ENCODE measurements around the gene KCTD19. TPM values are rescaled to one million over a fixed set of nuclear protein-coding genes. Genes with fewer than 3 reads are reported as not detected.
A peak's percentile ranks its signal among the peaks of the same experiment; 100 is the strongest.

Gene KCTD19
- total and polyA plus RNA-seq, 10 donors = 0.16 to 0.73 (median 0.41) TPM; not detected in 2

GRCh38 chr16:67252609-67253497 lies 73.7 kb downstream of the KCTD19 start:
- Histone ChIP-seq H3K36me3 (peaks cover 0 to 11% (median 0%) of the 10 kb centered on the region in 6 donors), H3K4me1 (peaks cover 4 to 68% (median 30%) of the 10 kb centered on the region in 6 donors), H3K4me3 (no peak overlapping the region), H3K27me3 (replicated peaks in 1 of 7) (peaks cover 0 to 35% (median 7%) of the 10 kb centered on the region in 7 donors), H3K9me3 (no peaks in the 10 kb centered on the region), H3K27ac (peak overlapping the region in 1 of 8 donors; percentile 7)
- WGBS, 5 donors = 80 to 93% (median 88%) methylated on average over 4 of the region's 4 CpGs
- DNase-seq = peak; percentile 65
- intact Hi-C loops (cut with DNase I; ENCODE audit: low total_unique reads) = no loop called here
- TF ChIP-seq POLR2AphosphoS5 (IDR thresholded peaks at IDR 0.05) (no peak), POLR2A (IDR thresholded peaks at IDR 0.05) (no peak)
- TF ChIP-seq, protein P1, sequence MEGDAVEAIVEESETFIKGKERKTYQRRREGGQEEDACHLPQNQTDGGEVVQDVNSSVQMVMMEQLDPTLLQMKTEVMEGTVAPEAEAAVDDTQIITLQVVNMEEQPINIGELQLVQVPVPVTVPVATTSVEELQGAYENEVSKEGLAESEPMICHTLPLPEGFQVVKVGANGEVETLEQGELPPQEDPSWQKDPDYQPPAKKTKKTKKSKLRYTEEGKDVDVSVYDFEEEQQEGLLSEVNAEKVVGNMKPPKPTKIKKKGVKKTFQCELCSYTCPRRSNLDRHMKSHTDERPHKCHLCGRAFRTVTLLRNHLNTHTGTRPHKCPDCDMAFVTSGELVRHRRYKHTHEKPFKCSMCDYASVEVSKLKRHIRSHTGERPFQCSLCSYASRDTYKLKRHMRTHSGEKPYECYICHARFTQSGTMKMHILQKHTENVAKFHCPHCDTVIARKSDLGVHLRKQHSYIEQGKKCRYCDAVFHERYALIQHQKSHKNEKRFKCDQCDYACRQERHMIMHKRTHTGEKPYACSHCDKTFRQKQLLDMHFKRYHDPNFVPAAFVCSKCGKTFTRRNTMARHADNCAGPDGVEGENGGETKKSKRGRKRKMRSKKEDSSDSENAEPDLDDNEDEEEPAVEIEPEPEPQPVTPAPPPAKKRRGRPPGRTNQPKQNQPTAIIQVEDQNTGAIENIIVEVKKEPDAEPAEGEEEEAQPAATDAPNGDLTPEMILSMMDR (IDR thresholded peaks at IDR 0.05 in 8 of 11, conservative IDR thresholded peaks at IDR 0.05 in 3 of 11) = no peak

GRCh38 chr16:67250045-67250327 lies 76.6 kb downstream of the KCTD19 start:
- Histone ChIP-seq H3K4me3 (peak overlapping the region in 6 of 8 donors; percentile 45 to 95 (median 92)), H3K9me3 (no peaks in the 10 kb centered on the region), H3K36me3 (peaks cover 0 to 5% (median 0%) of the 10 kb centered on the region in 6 donors), H3K4me1 (peaks cover 17 to 67% (median 44%) of the 10 kb centered on the region in 6 donors), H3K27ac (peak overlapping the region in 5 of 8 donors; percentile 92 to 96 (median 92)), H3K27me3 (replicated peaks in 1 of 7) (peaks cover 0 to 30% (median 7%) of the 10 kb centered on the region in 7 donors)
- TF ChIP-seq POLR2A (IDR thresholded peaks at IDR 0.05) = no peak
- peak; percentile 41 for DNase-seq
- WGBS, 5 donors = 71 to 89% (median 78%) methylated on average over 4 of the region's 4 CpGs
- intact Hi-C loops (cut with DNase I; ENCODE audit: low total_unique reads) = no loop called here

- TF ChIP-seq POLR2A (IDR thresholded peaks at IDR 0.05) (no peak), POLR2AphosphoS5 (IDR thresholded peaks at IDR 0.05) (no peak)
- TF ChIP-seq, protein P1 (IDR thresholded peaks at IDR 0.05 in 8 of 11, conservative IDR thresholded peaks at IDR 0.05 in 3 of 11) = no peak
- Histone ChIP-seq H3K27ac (peak overlapping the region in 5 of 8 donors; percentile 92 to 96 (median 92)), H3K4me1 (peaks cover 23 to 73% (median 47%) of the 10 kb centered on the region in 6 donors), H3K27me3 (replicated peaks in 1 of 7) (peaks cover 0 to 30% (median 7%) of the 10 kb centered on the region in 7 donors), H3K9me3 (no peaks in the 10 kb centered on the region), H3K36me3 (peaks cover 0 to 5% (median 0%) of the 10 kb centered on the region in 6 donors), H3K4me3 (peak overlapping the region; percentile 45 to 95 (median 92))
- 25 to 34% (median 28%) methylated on average over 18 to 22 of the region's 22 CpGs for whole genome bisulfite sequencing, 5 donors
- intact Hi-C loops (cut with DNase I; ENCODE audit: low total_unique reads) = no loop called here
- no peak for DNase-seq
Measured at GRCh38 chr16:67249178-67250044, 77.1 kb downstream of the KCTD19 start.

DNA sequence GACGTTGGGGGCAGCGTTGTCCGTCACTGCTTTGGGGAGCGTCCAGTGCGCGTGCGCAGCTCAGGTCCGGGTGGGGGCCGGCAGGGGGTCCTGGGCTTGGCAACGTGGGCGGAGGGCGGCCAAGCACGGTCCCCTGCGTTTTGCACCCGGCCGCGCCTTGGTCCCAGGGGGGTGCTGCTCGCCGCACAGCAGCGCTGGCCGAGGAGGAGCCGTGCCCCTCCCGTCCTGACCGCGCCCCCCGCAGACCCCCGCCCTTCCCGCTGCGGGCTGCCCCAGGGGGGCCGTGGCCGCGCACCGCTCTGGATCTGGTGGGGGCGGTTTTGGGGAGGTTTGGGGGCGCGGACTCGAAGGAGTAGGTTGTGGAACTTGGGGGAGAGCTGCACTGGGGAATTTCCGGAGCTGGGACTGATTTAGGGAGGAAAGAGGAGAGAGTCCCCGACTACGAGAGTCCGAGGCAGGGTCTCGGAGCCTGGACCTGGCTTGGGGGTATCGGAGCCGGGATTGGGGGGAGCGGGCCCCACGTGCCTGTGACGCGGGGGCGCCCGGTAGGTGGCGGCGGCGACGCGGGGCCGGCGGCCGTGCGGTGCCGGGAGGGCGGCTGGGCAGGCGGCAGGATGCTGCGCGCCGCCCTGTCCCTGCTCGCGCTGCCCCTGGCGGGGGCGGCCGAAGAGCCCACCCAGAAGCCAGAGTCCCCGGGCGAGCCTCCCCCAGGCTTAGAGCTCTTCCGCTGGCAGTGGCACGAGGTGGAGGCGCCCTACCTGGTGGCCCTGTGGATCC lies 78.0 kb downstream of the KCTD19 start, which contains the start of gene SLC9A5:
Gene SLC9A5 (plus strand): TSS at position 579 of the 777 bp plus-strand sequence. CDS start 36 bp downstream, at position 615.
- intact Hi-C loops (cut with DNase I; ENCODE audit: low total_unique reads) = no loop called here
- WGBS, 5 donors = 0 to 2% (median 1%) methylated on average over 29 to 75 of the region's 75 CpGs
- DNase-seq = peak; percentile 89
- Histone ChIP-seq H3K9me3 (no peaks in the 10 kb centered on the region), H3K27me3 (replicated peaks in 1 of 7) (peaks cover 0 to 30% (median 7%) of the 10 kb centered on the region in 7 donors), H3K36me3 (peaks cover 0 to 5% (median 0%) of the 10 kb centered on the region in 6 donors), H3K4me1 (peaks cover 30 to 81% (median 55%) of the 10 kb centered on the region in 6 donors), H3K27ac (peak within 1 kb of the TSS in 7 of 8 donors; percentile 5 to 96 (median 92)), H3K4me3 (peak within 1 kb of the TSS; percentile 57 to 95 (median 93))
- TF ChIP-seq, protein P1 (IDR thresholded peaks at IDR 0.05 in 8 of 11, conservative IDR thresholded peaks at IDR 0.05 in 3 of 11) = peak in 4 of 11 experiments; percentile 14 to 29 (median 28)
- TF ChIP-seq POLR2AphosphoS5 (IDR thresholded peaks at IDR 0.05) = peak in 2 of 3 donors; percentile 42 to 50
- no peak for TF ChIP-seq POLR2A (IDR thresholded peaks at IDR 0.05)
